H9 (cell line): ENCODE measurements around the gene GALNT10. TPM values are rescaled to one million over a fixed set of nuclear protein-coding genes. Genes with fewer than 3 reads are reported as not detected.

ENCODE experiments used
- DNase-seq: peaks from one replicate; pipeline ENCODE4 v3.0.0-alpha.2; 2017
- H2AFZ ChIP-seq: one replicate; pipeline ENCODE4 v1.6.1; 2013; ENCODE audit warnings: mild to moderate bottlenecking, low read length, control low read depth, moderate library complexity
- H2AK5ac ChIP-seq: 2 replicates; pipeline ENCODE4 v1.6.1; 2013; ENCODE audit warnings: low read length, control low read depth, mixed read lengths; ENCODE audit not compliant: insufficient read length
- H2BK120ac ChIP-seq: one replicate; pipeline ENCODE4 v1.6.1; 2013; ENCODE audit warnings: low read depth, mild to moderate bottlenecking, low read length, control low read depth, inconsistent platforms; ENCODE audit not compliant: poor library complexity, severe bottlenecking
- H2BK12ac ChIP-seq: 2 replicates; pipeline ENCODE4 v1.6.1; 2013; ENCODE audit warnings: low read length, control low read depth, mixed read lengths, low read depth; ENCODE audit not compliant: insufficient read length
- H2BK15ac ChIP-seq: 2 replicates; pipeline ENCODE4 v1.6.1; 2013; ENCODE audit warnings: low read depth, low read length, control low read depth
- H2BK20ac ChIP-seq: one replicate; pipeline ENCODE4 v1.6.1; 2013; ENCODE audit warnings: low read depth, mild to moderate bottlenecking, low read length, control low read depth, inconsistent platforms; ENCODE audit not compliant: poor library complexity, severe bottlenecking
- H2BK5ac ChIP-seq: 2 replicates; pipeline ENCODE4 v1.6.1; 2013; ENCODE audit warnings: low read length, control low read depth, mixed read lengths; ENCODE audit not compliant: insufficient read length
- H3K14ac ChIP-seq: 2 replicates; pipeline ENCODE4 v1.6.1; 2013; ENCODE audit warnings: low read length, control low read depth; ENCODE audit not compliant: insufficient read depth
- H3K18ac ChIP-seq: 2 replicates; pipeline ENCODE4 v1.6.1; 2013; ENCODE audit warnings: low read depth, mild to moderate bottlenecking, mixed read lengths, low read length, control low read depth; ENCODE audit not compliant: insufficient read length
- H3K23ac ChIP-seq: 2 replicates; pipeline ENCODE4 v1.6.1; 2013; ENCODE audit warnings: low read length, control low read depth, mixed read lengths, low read depth; ENCODE audit not compliant: insufficient read length
- H3K23me2 ChIP-seq: 2 replicates; pipeline ENCODE4 v1.6.1; 2013; ENCODE audit warnings: low read depth, mild to moderate bottlenecking, mixed read lengths, low read length, control low read depth; ENCODE audit not compliant: insufficient read length, poor library complexity, severe bottlenecking
- H3K27ac ChIP-seq: 2 replicates; pipeline ENCODE4 v1.5.1; 2013; ENCODE audit warnings: low read length, control low read depth, mixed read lengths, low read depth; ENCODE audit not compliant: insufficient read length
- H3K27me3 ChIP-seq: 2 replicates; pipeline ENCODE4 v1.6.1; 2013; ENCODE audit warnings: low read length, control low read depth, inconsistent platforms; ENCODE audit not compliant: insufficient read depth
- H3K4ac ChIP-seq: 2 replicates; pipeline ENCODE4 v1.6.1; 2013; ENCODE audit warnings: low read depth, mild to moderate bottlenecking, control low read depth, inconsistent platforms, low read length, moderate library complexity
- H3K4me1 ChIP-seq: 2 replicates; pipeline ENCODE4 v1.6.1; 2013; ENCODE audit warnings: low read length, control low read depth, inconsistent platforms; ENCODE audit not compliant: insufficient read depth
- H3K4me2 ChIP-seq: 2 replicates; pipeline ENCODE4 v1.6.1; 2013; ENCODE audit warnings: low read length, control low read depth, mixed read lengths; ENCODE audit not compliant: insufficient read length, insufficient read depth
- H3K56ac ChIP-seq: 2 replicates; pipeline ENCODE4 v1.6.1; 2013; ENCODE audit warnings: low read depth, mild to moderate bottlenecking, mixed read lengths, low read length, control low read depth; ENCODE audit not compliant: insufficient read length
- H3K79me1 ChIP-seq: 2 replicates; pipeline ENCODE4 v1.6.1; 2013; ENCODE audit warnings: low read depth, mild to moderate bottlenecking, moderate library complexity, low read length, control low read depth, inconsistent platforms; ENCODE audit not compliant: insufficient read depth, poor library complexity, severe bottlenecking
- H3K79me2 ChIP-seq: 2 replicates; pipeline ENCODE4 v1.6.1; 2013; ENCODE audit warnings: low read length, control low read depth, inconsistent platforms; ENCODE audit not compliant: insufficient read depth
- H3K9ac ChIP-seq: 2 replicates; pipeline ENCODE4 v1.6.1; 2013; ENCODE audit warnings: low read length, control low read depth, mixed read lengths; ENCODE audit not compliant: insufficient read length; ENCODE audit errors: extremely low read depth
- H3K9me3 ChIP-seq: one replicate; pipeline ENCODE4 v1.6.1; 2013; ENCODE audit warnings: low read depth, low read length, inconsistent platforms; ENCODE audit not compliant: control insufficient read depth
- H3T11ph ChIP-seq: one replicate; pipeline ENCODE4 v1.6.1; 2013; ENCODE audit warnings: mild to moderate bottlenecking, low read length, control low read depth, inconsistent platforms
- H4K20me1 ChIP-seq: one replicate; pipeline ENCODE4 v1.6.1; 2013; ENCODE audit not compliant: control insufficient read depth, insufficient read length, insufficient read depth
- H4K5ac ChIP-seq: 2 replicates; pipeline ENCODE4 v1.6.1; 2013; ENCODE audit warnings: low read depth, mild to moderate bottlenecking, mixed read lengths, low read length, control low read depth; ENCODE audit not compliant: insufficient read length
- H4K8ac ChIP-seq: replicated peaks from 2 replicates; pipeline ENCODE4 v1.6.1; 2013; ENCODE audit warnings: low read length, control low read depth, mixed read lengths, low read depth; ENCODE audit not compliant: insufficient read length
- H4K91ac ChIP-seq: 2 replicates; pipeline ENCODE4 v1.6.1; 2013; ENCODE audit warnings: low read depth, mild to moderate bottlenecking, moderate library complexity, mixed read lengths, low read length, control low read depth; ENCODE audit not compliant: insufficient read length
- H3K27ac Mint-ChIP-seq, 3 experiments: 2 replicates in 2 of 3; 3 replicates in 1 of 3; pipeline ENCODE4 v1.8.0; 2020 to 2021; ENCODE audit warnings: mixed read lengths in 3 of 3, mild to moderate bottlenecking in 1 of 3, moderate library complexity in 1 of 3
- H3K27me3 Mint-ChIP-seq: 2 replicates; pipeline ENCODE4 v1.8.0; 2021; ENCODE audit warnings: low read depth, mild to moderate bottlenecking, moderate library complexity, mixed read lengths
- H3K36me3 Mint-ChIP-seq, 3 experiments: 2 replicates in 2 of 3; 3 replicates in 1 of 3; pipeline ENCODE4 v1.8.0; 2020 to 2021; ENCODE audit warnings: low read depth in 3 of 3, mixed read lengths in 3 of 3; ENCODE audit not compliant: insufficient read depth in 1 of 3
- H3K4me1 Mint-ChIP-seq, 2 experiments: 2 replicates each; pipeline ENCODE4 v1.8.0; 2020; ENCODE audit warnings: mixed read lengths in 2 of 2
- H3K4me3 Mint-ChIP-seq, 2 experiments: 2 replicates in 1 of 2; 3 replicates in 1 of 2; pipeline ENCODE4 v1.8.0; 2020 to 2021; ENCODE audit warnings: mild to moderate bottlenecking in 2 of 2, mixed read lengths in 2 of 2, moderate library complexity in 1 of 2
- H3K9me3 Mint-ChIP-seq, 2 experiments: 2 replicates in 1 of 2; 3 replicates in 1 of 2; pipeline ENCODE4 v1.8.0; 2020; ENCODE audit warnings: mild to moderate bottlenecking in 2 of 2, mixed read lengths in 2 of 2, moderate library complexity in 1 of 2
- WGBS: extraction: QIAGEN DNeasy Blood & Tissue Kit; methylation state at CpG from one replicate; pipeline ENCODE4 v1.1.7; 2013; ENCODE audit warnings: missing lambda C conversion rate, low lambda C conversion rate, mixed read lengths; ENCODE audit not compliant: insufficient read length; ENCODE audit errors: extremely low coverage; 5-methylcytosine and 5-hydroxymethylcytosine counted together
- total RNA-seq: library from RNA; stranded (reverse); gene quantifications from 2 replicates; pipeline ENCODE4 v1.2.1, GENCODE V29; 2021
- TF ChIP-seq, protein P1 (sequence below): fragments of 200-600 bp; sonication (generic); conservative IDR thresholded peaks from 3 replicates; pipeline ENCODE4 v1.8.0; 2021; ENCODE audit warnings: antibody characterized with exemption, mild to moderate bottlenecking

GALNT10 gene
- total RNA-seq, 1 experiment from 2014 or later, result 15.4 TPM

DNA sequence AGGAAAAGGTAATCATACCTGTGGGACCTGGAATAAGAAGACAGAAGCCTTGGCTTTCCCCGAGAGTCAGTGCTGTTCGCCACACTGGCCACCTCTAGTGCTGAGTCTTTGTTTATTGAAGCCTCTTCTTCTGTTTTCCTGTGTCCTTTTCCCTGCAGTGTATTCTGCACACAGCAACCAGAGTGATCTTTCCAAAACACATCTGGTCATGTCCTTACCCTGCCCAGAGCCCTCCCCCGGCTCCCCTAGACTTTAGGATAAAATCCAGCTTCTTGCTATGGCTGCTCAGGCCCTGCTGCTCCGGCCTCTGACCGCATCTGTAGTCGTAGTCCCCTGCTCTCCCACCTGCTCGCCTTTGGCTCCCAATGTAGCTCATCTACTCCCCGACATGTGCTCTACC is 28.3 kb downstream of the GALNT10 start:
- Histone ChIP-seq H3K14ac (peak overlapping the region; percentile 23; the same call in 1 of the 2 replicates), H3T11ph (no peak overlapping the region), H4K8ac (no peak overlapping the region), H4K5ac (no peak overlapping the region), H3K27ac (no peak overlapping the region), H3K9ac (no peak overlapping the region), H3K23me2 (no peaks in the 10 kb centered on the region), H3K4ac (no peak overlapping the region), H2BK5ac (no peak overlapping the region), H3K79me1 (no peaks in the 10 kb centered on the region), H3K9me3 (no peaks in the 10 kb centered on the region), H3K4me2 (no peak overlapping the region), H3K79me2 (no peaks in the 10 kb centered on the region), H3K18ac (peak overlapping the region; percentile 4), H3K4me1 (peaks cover 9% of the 10 kb centered on the region), H3K23ac (no peak overlapping the region), H2AK5ac (no peak overlapping the region), H2BK12ac (no peak overlapping the region), H2AFZ (no peak overlapping the region), H2BK15ac (no peak overlapping the region), H2BK120ac (no peak overlapping the region), H4K91ac (no peak overlapping the region), H2BK20ac (no peak overlapping the region), H3K27me3 (no peaks in the 10 kb centered on the region), H3K56ac (no peak overlapping the region), H4K20me1 (no peaks in the 10 kb centered on the region)
- H3K27ac Mint-ChIP-seq, result peak overlapping the region in 1 of 3 experiments; percentile 66; a peak in 2 of 7 replicates
- TF ChIP-seq, protein P1, sequence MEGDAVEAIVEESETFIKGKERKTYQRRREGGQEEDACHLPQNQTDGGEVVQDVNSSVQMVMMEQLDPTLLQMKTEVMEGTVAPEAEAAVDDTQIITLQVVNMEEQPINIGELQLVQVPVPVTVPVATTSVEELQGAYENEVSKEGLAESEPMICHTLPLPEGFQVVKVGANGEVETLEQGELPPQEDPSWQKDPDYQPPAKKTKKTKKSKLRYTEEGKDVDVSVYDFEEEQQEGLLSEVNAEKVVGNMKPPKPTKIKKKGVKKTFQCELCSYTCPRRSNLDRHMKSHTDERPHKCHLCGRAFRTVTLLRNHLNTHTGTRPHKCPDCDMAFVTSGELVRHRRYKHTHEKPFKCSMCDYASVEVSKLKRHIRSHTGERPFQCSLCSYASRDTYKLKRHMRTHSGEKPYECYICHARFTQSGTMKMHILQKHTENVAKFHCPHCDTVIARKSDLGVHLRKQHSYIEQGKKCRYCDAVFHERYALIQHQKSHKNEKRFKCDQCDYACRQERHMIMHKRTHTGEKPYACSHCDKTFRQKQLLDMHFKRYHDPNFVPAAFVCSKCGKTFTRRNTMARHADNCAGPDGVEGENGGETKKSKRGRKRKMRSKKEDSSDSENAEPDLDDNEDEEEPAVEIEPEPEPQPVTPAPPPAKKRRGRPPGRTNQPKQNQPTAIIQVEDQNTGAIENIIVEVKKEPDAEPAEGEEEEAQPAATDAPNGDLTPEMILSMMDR, result no peak
- DNase-seq, result no peak
- no peaks in the 10 kb centered on the region; a peak in 1 of 7 replicates for H3K36me3 Mint-ChIP-seq
- H3K27me3 Mint-ChIP-seq, result no peaks in the 10 kb centered on the region
- no peak overlapping the region for H3K4me3 Mint-ChIP-seq
- no peaks in the 10 kb centered on the region for H3K9me3 Mint-ChIP-seq
- no CpG with 5 or more reads among the region's 8 CpGs for WGBS
- peaks cover 31 to 48% of the 10 kb centered on the region in 2 experiments for H3K4me1 Mint-ChIP-seq
